AG09319 (cell line): ENCODE data around the gene TTC28.
A peak's percentile ranks its signal among the peaks of the same experiment; 100 is the strongest.

Experiments used
- DNase-seq: peaks from one replicate; pipeline ENCODE4 v3.0.0-alpha.2; 2010; ENCODE audit warnings: low read depth; ENCODE audit errors: extremely low read depth
- TF ChIP-seq, protein P1 (sequence below): IDR thresholded peaks from 2 replicates; pipeline ENCODE4 v1.5.1; 2011; ENCODE audit warnings: low read depth, mild to moderate bottlenecking, inconsistent platforms, low read length, moderate library complexity

The TTC28 gene

DNA sequence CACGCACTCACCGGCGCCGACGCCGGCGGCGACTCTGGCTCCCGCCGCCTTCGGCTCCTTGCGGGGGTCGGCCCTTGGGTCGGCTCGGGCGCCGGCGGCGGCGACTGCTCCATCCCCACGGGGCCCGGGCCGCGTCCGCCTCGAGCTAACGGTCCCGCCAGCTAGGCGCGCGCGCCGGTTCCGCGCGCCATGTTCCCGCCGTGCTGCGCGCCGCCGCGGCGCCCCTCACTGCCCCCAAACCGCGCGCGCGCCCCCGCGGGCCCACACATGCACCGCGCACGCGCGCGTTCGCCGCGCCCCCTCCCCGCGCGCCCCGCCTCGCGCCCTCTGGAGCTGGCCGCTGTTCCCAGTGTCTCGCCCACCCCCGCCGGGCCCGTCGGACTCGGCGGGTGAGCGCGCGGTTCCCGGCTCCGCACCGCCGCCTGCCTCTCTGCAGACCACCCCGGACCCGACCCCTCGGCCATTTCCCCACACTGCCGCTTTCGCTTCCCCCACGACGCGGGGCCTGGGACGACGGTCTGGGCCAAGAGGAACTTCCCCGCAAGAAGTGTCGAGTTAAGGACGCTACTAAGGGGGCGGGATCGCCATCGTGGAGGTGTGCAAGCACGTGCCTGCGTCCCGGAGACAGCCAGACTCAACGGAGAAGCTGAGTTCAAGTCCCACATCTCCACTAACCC, at the start of gene TTC28:
TSS of gene TTC28 (minus strand) at position 230 of the 677 bp plus-strand sequence. CDS start at position 113, 117 bp downstream.
- DNase-seq = peak; percentile 59

GRCh38 chr22:28728621-28729313, 49.1 kb upstream of the TTC28 start:
- TF ChIP-seq, protein P1, sequence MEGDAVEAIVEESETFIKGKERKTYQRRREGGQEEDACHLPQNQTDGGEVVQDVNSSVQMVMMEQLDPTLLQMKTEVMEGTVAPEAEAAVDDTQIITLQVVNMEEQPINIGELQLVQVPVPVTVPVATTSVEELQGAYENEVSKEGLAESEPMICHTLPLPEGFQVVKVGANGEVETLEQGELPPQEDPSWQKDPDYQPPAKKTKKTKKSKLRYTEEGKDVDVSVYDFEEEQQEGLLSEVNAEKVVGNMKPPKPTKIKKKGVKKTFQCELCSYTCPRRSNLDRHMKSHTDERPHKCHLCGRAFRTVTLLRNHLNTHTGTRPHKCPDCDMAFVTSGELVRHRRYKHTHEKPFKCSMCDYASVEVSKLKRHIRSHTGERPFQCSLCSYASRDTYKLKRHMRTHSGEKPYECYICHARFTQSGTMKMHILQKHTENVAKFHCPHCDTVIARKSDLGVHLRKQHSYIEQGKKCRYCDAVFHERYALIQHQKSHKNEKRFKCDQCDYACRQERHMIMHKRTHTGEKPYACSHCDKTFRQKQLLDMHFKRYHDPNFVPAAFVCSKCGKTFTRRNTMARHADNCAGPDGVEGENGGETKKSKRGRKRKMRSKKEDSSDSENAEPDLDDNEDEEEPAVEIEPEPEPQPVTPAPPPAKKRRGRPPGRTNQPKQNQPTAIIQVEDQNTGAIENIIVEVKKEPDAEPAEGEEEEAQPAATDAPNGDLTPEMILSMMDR = no peak
- DNase-seq = no peak

DNA sequence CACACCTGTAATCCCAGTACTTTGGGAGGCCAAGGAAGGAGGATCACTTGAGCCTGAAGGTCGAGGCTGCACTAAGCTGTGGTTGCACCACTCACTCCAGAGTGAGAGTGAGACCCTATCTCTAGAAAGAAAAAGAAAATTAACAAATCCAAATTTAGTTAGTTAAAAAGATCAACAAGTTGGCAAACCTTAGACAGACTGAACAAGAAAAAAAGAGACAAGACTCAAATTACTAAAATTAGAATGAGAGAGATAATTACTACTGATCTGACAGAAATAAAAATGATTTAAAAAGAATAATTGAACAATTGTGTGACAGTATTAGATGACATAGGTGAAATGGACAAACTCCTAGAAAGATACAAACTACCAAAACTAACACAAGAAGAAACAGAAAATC, 48.4 kb upstream of the TTC28 start:
- TF ChIP-seq, protein P1 = no peak
- DNase-seq = no peak

GRCh38 chr22:28718044-28718443, 38.4 kb upstream of the TTC28 start:
- DNase-seq = no peak
- TF ChIP-seq, protein P1 = no peak

GRCh38 chr22:28716686-28717085, 37.0 kb upstream of the TTC28 start:
- DNase-seq = no peak
- TF ChIP-seq, protein P1 = no peak

- TF ChIP-seq, protein P1 = no peak
- no peak for DNase-seq
These were observed 36.0 kb upstream of the TTC28 start for GRCh38 chr22:28715611-28716010.

DNA sequence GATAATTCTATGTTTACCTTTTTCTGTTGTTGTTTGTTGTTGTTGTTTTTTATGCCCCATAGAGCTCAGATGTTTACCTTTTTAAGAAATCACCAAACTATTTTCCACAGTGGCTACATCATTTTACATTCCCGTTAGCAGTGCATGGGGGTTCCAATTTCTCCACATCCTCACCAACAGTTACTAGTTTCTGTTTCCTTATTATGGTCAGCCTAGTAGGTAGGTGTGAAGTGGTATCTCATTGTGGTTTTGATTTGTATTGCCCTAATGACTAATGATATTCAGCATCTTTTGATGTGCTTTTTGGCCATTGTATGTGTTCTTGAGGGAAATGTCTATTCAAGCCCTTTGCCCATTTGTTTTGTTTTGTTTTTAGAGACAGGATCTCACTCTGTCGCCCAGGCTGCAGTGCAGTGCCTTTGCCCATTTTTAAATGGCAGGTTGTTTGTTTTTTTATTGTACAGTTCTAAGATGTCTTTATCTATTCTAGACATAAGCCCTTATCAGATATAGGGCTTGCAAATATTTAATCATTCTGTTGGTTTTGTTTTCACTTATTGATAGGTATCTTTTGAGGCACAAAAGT, 34.5 kb upstream of the TTC28 start:
- TF ChIP-seq, protein P1 = no peak
- no peak for DNase-seq
